Activated CD4-positive, alpha-beta T cell treated with anti-CD3 and anti-CD28 coated beads for 4 hours (primary cell): ENCODE results near the gene NOS1.
"Not testable (repeated sequence)": the region's sequence is repeated elsewhere in the genome, so short reads cannot be mapped to it uniquely, and the experiment has no call there.

Source experiments
- DNase-seq, 2 donors: peaks; one replicate each; pipeline ENCODE4 v3.0.0-alpha.2; 2020

The NOS1 gene

GRCh38 chr12:117202033-117202432 is 159.4 kb downstream of the NOS1 start:
- DNase-seq = no peak

- DNase-seq = not testable (repeated sequence)
These were observed 161.3 kb downstream of the NOS1 start for GRCh38 chr12:117199956-117200744.

- not testable (repeated sequence) for DNase-seq
These were observed 165.1 kb downstream of the NOS1 start for GRCh38 chr12:117196334-117196733.

- DNase-seq = not testable (repeated sequence)
These were observed 166.4 kb downstream of the NOS1 start for GRCh38 chr12:117195027-117195426.

- no peak for DNase-seq
These were observed 167.5 kb downstream of the NOS1 start for GRCh38 chr12:117193903-117194302.

GRCh38 chr12:117192581-117192980 is 168.8 kb downstream of the NOS1 start:
- not testable (repeated sequence) for DNase-seq

GRCh38 chr12:117192057-117192456 is 169.4 kb downstream of the NOS1 start:
- DNase-seq = no peak

- DNase-seq = peak; percentile 92 to 94
These were observed 171.1 kb downstream of the NOS1 start, which contains the start of gene FBXO21 for GRCh38 chr12:117190210-117190781. FBXO21 (minus strand) TSS chr12:117190470; CDS start chr12:117190456, 14 bp downstream.

- peak; percentile 27 to 31 for DNase-seq
These were observed 171.7 kb downstream of the NOS1 start for GRCh38 chr12:117189725-117190209.

GRCh38 chr12:117188961-117189724 is 172.3 kb downstream of the NOS1 start:
- peak in 1 of 2 donors; percentile 2 for DNase-seq

- DNase-seq = no peak
These were observed 173.2 kb downstream of the NOS1 start for GRCh38 chr12:117188121-117188665.

GRCh38 chr12:117187421-117187820 is 174.0 kb downstream of the NOS1 start:
- DNase-seq = no peak

- DNase-seq = no peak
These were observed 178.6 kb downstream of the NOS1 start for GRCh38 chr12:117182866-117183265.

- not testable (repeated sequence) for DNase-seq
These were observed 180.0 kb downstream of the NOS1 start for GRCh38 chr12:117181468-117181843.

- no peak for DNase-seq
These were observed 180.5 kb downstream of the NOS1 start for GRCh38 chr12:117180758-117181467.

- DNase-seq = no peak
These were observed 182.7 kb downstream of the NOS1 start for GRCh38 chr12:117178745-117179144.

- DNase-seq = no peak
These were observed 183.1 kb downstream of the NOS1 start for GRCh38 chr12:117178301-117178700.

GRCh38 chr12:117172168-117172567 is 189.3 kb downstream of the NOS1 start:
- no peak for DNase-seq

- no peak for DNase-seq
These were observed 189.8 kb downstream of the NOS1 start for GRCh38 chr12:117171499-117172162.

GRCh38 chr12:117169548-117169947 is 191.9 kb downstream of the NOS1 start:
- no peak for DNase-seq

GRCh38 chr12:117168976-117169375 is 192.4 kb downstream of the NOS1 start:
- DNase-seq = no peak

- DNase-seq = no peak
These were observed 193.7 kb downstream of the NOS1 start for GRCh38 chr12:117167769-117168168.
